Esophagus squamous epithelium (tissue), 4 donors: Measurements from ENCODE around the gene FNDC4.

Experiments
- POLR2A ChIP-seq, 4 donors: fragments of 450-650 bp; IDR thresholded peaks; one replicate each; pipeline ENCODE4 v1.6.1; 2017; ENCODE audit warnings: antibody characterized with exemption in 4 of 4, mild to moderate bottlenecking in 4 of 4, moderate library complexity in 3 of 4
- TF ChIP-seq, protein P1 (sequence below), 6 experiments: fragments of 450-650 bp in 4 of 6; fragments of 200-600 bp in 2 of 6; sonication (generic) in 2 of 6; IDR thresholded peaks; one replicate each; pipeline ENCODE4 v1.5.1; 2016 to 2019; ENCODE audit warnings: antibody characterized with exemption in 6 of 6, mild to moderate bottlenecking in 4 of 6, moderate library complexity in 4 of 6

DNA sequence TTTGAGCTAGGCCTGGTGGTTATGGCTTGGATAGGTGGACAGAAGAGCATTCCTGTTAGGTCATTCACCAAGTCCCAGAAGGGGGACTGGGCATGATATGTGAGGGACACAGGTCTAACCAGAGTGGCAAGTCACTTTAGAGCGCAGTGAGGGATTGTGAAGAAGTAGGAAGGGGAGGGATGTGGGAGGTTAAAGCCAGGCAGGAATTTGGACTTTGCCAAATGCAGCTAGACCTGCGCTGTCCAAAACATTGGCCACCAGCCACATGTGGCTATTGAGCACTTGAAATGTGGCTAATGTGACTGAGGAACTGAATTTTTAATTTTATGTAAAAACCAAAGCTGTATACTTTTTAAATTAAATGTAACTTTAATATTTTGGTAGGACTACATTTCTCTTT, 25.3 kb upstream of the FNDC4 start:
- TF ChIP-seq POLR2A (IDR thresholded peaks at IDR 0.05) = no peak
- TF ChIP-seq, protein P1, sequence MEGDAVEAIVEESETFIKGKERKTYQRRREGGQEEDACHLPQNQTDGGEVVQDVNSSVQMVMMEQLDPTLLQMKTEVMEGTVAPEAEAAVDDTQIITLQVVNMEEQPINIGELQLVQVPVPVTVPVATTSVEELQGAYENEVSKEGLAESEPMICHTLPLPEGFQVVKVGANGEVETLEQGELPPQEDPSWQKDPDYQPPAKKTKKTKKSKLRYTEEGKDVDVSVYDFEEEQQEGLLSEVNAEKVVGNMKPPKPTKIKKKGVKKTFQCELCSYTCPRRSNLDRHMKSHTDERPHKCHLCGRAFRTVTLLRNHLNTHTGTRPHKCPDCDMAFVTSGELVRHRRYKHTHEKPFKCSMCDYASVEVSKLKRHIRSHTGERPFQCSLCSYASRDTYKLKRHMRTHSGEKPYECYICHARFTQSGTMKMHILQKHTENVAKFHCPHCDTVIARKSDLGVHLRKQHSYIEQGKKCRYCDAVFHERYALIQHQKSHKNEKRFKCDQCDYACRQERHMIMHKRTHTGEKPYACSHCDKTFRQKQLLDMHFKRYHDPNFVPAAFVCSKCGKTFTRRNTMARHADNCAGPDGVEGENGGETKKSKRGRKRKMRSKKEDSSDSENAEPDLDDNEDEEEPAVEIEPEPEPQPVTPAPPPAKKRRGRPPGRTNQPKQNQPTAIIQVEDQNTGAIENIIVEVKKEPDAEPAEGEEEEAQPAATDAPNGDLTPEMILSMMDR (IDR thresholded peaks at IDR 0.05) = no peak
